ENCODE measurements around the gene BABAM2. TPM values are rescaled to one million over a fixed set of nuclear protein-coding genes. Genes with fewer than 3 reads are reported as not detected.

BABAM2 gene
- total RNA-seq, 1 donor, result 38.4 TPM

GRCh38 chr2:28119631-28120030 is 229.1 kb downstream of the BABAM2 start:
- H3K27me3 ChIP-seq (ENCODE audit: insufficient read depth, low read length), result no peaks in the 10 kb centered on the region
- H3K9me3 ChIP-seq (ENCODE audit: low read depth, low read length), result no peaks in the 10 kb centered on the region
- peaks cover 7% of the 10 kb centered on the region for H3K4me1 ChIP-seq (ENCODE audit: insufficient read depth, low read length)
- no peak overlapping the region for H3K4me3 ChIP-seq (ENCODE audit: low read length)

GRCh38 chr2:28128281-28128950 is 237.9 kb downstream of the BABAM2 start:
- Histone ChIP-seq H3K9me3 (ENCODE audit: low read depth, low read length) (no peaks in the 10 kb centered on the region), H3K27me3 (ENCODE audit: insufficient read depth, low read length) (no peaks in the 10 kb centered on the region), H3K4me3 (ENCODE audit: low read length) (no peak overlapping the region), H3K4me1 (ENCODE audit: insufficient read depth, low read length) (no peaks in the 10 kb centered on the region)

- Histone ChIP-seq H3K4me1 (ENCODE audit: insufficient read depth, low read length) (peaks cover 5% of the 10 kb centered on the region), H3K27me3 (ENCODE audit: insufficient read depth, low read length) (no peaks in the 10 kb centered on the region), H3K9me3 (ENCODE audit: low read depth, low read length) (no peaks in the 10 kb centered on the region), H3K4me3 (ENCODE audit: low read length) (no peak overlapping the region)
Observed at GRCh38 chr2:28129955-28130695, 239.6 kb downstream of the BABAM2 start.

- Histone ChIP-seq H3K4me3 (ENCODE audit: low read length) (no peak overlapping the region), H3K27me3 (ENCODE audit: insufficient read depth, low read length) (no peaks in the 10 kb centered on the region), H3K4me1 (ENCODE audit: insufficient read depth, low read length) (peaks cover 15% of the 10 kb centered on the region), H3K9me3 (ENCODE audit: low read depth, low read length) (no peaks in the 10 kb centered on the region)
Observed at GRCh38 chr2:28133778-28134177, 243.2 kb downstream of the BABAM2 start.

DNA sequence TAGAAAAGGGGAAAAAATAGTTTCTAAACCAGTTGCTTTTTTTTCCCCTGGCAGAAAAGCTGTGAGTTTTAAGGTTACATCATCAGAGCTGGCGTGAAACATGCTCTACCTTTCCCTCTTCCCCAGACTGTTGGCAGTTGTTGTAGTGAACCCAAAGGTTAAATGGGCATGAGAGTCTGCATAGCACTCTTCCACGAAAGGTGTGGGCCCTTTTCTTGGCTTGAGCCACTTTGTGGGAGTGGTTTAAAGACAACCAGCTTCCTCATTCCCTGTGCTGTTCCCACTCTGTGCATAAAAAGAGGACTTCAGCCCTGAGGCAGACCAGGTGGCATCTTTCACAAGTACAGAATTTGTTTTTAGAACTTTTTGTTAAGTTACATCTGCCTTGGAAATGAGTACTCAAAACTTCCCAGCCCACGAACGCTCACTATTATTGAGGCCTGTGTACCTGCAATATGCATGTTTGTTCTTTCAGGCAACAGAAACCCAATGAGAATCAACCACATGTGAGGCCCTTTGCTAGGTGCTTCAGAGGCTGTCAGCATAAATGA is 243.8 kb downstream of the BABAM2 start:
- no peaks in the 10 kb centered on the region for H3K27me3 ChIP-seq (ENCODE audit: insufficient read depth, low read length)
- no peaks in the 10 kb centered on the region for H3K9me3 ChIP-seq (ENCODE audit: low read depth, low read length)
- no peak overlapping the region for H3K4me3 ChIP-seq (ENCODE audit: low read length)
- H3K4me1 ChIP-seq (ENCODE audit: insufficient read depth, low read length), result peaks cover 15% of the 10 kb centered on the region

DNA sequence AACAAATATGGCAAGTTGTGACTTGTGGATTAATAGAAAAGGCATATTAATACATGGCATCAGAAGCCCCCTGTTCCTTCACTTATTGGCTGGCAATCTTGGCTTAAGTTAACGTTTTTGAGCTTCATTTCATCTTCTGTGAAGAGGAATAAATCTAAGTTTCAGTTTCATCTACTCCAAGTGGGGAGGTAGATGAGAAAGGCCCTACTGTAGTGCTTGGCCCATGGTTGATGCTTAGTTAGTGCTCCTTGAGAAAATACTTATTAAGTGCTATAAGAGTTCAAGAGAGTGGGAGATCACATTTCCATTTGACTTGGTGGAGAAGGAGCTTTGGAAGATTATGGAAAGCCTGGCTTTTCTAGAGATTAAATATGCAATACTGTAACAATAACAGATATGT is 244.3 kb downstream of the BABAM2 start:
- no peaks in the 10 kb centered on the region for H3K27me3 ChIP-seq (ENCODE audit: insufficient read depth, low read length)
- H3K4me3 ChIP-seq (ENCODE audit: low read length), result no peak overlapping the region
- peaks cover 15% of the 10 kb centered on the region for H3K4me1 ChIP-seq (ENCODE audit: insufficient read depth, low read length)
- no peaks in the 10 kb centered on the region for H3K9me3 ChIP-seq (ENCODE audit: low read depth, low read length)

DNA sequence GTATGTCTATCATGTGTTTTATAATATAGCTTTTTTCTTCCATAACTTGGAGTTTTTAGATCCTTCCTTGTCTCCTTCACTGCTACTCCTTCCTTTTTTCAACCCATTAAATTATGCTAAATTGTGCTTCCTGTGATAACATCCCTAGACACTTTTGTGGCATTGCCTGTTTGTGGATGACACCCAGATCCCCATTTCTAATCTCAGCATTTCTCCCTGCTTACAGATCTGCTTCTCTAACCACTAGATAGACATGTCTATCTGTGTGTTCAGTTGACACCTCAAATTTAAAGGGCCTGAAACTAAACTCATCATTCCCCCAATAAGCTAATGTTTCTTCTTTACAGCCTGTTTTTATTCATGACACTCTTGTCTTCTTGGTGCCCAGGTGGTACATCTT is 244.8 kb downstream of the BABAM2 start:
- no peaks in the 10 kb centered on the region for H3K9me3 ChIP-seq (ENCODE audit: low read depth, low read length)
- no peak overlapping the region for H3K4me3 ChIP-seq (ENCODE audit: low read length)
- peaks cover 15% of the 10 kb centered on the region for H3K4me1 ChIP-seq (ENCODE audit: insufficient read depth, low read length)
- H3K27me3 ChIP-seq (ENCODE audit: insufficient read depth, low read length), result no peaks in the 10 kb centered on the region

DNA sequence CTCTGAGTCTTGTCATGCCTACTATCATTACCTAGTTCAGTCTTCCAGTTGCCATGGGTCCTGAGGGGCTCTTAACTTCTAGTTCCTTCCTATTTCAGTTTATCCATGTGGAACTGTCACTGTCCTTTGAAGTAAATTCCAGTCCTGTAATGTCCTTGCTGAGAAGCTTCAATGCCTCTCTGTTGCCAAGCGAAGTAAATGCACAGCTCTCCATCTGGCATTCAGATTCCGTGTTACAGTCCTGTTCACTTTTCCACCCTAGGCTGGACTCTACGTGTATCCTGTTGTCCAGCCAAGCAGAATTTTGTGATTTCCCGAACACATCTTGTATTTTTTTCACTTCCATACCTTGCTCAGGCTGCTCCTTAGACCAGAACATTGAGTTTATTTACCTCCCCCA is 245.3 kb downstream of the BABAM2 start:
- Histone ChIP-seq H3K4me1 (ENCODE audit: insufficient read depth, low read length) (peaks cover 15% of the 10 kb centered on the region), H3K9me3 (ENCODE audit: low read depth, low read length) (no peaks in the 10 kb centered on the region), H3K4me3 (ENCODE audit: low read length) (no peak overlapping the region), H3K27me3 (ENCODE audit: insufficient read depth, low read length) (no peaks in the 10 kb centered on the region)

DNA sequence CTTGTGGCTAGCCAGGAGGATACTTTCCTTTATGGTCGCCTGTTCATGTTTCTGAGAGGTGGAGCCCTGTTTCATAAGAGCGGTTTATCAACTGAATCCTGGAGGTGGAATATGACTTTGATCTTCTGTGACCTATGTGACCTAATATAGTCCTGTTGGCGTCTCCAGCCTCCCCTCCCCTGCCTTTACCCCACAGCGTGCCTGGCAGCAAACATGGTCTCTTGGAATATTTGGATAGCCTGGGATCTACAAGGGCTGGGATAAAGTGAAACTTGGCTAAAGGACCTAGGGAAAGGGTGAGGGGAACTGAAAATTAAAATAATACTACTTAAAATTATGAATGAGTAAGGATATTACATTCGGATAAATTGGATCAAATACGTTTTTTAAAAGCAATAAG is 246.0 kb downstream of the BABAM2 start:
- Histone ChIP-seq H3K27me3 (ENCODE audit: insufficient read depth, low read length) (no peaks in the 10 kb centered on the region), H3K9me3 (ENCODE audit: low read depth, low read length) (no peaks in the 10 kb centered on the region), H3K4me1 (ENCODE audit: insufficient read depth, low read length) (peaks cover 15% of the 10 kb centered on the region), H3K4me3 (ENCODE audit: low read length) (no peak overlapping the region)

DNA sequence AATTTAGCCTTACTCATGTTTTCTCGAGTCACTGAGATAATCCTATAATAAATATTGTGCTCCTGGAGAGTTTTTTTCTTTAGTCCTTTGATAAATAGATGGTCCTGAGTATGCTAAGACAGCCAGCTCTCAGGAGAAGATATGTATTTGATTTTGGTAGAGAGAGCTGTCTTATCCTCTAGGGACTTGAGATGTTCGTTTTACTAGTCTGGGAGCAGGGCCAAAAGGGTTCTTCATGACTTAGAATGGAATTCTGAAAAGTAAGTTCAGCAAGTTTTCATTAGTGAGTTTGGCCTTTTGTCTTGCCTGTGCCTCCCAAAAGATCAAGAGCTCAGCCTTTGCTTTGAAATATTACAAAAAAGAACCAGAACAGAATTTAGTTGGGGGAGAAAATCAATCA is 246.7 kb downstream of the BABAM2 start:
- Histone ChIP-seq H3K4me3 (ENCODE audit: low read length) (no peak overlapping the region), H3K4me1 (ENCODE audit: insufficient read depth, low read length) (peaks cover 15% of the 10 kb centered on the region), H3K9me3 (ENCODE audit: low read depth, low read length) (no peaks in the 10 kb centered on the region), H3K27me3 (ENCODE audit: insufficient read depth, low read length) (no peaks in the 10 kb centered on the region)

GRCh38 chr2:28142386-28142785 is 251.9 kb downstream of the BABAM2 start:
- H3K4me3 ChIP-seq (ENCODE audit: low read length), result no peak overlapping the region
- H3K4me1 ChIP-seq (ENCODE audit: insufficient read depth, low read length), result no peaks in the 10 kb centered on the region
- no peaks in the 10 kb centered on the region for H3K9me3 ChIP-seq (ENCODE audit: low read depth, low read length)
- H3K27me3 ChIP-seq (ENCODE audit: insufficient read depth, low read length), result no peaks in the 10 kb centered on the region

DNA sequence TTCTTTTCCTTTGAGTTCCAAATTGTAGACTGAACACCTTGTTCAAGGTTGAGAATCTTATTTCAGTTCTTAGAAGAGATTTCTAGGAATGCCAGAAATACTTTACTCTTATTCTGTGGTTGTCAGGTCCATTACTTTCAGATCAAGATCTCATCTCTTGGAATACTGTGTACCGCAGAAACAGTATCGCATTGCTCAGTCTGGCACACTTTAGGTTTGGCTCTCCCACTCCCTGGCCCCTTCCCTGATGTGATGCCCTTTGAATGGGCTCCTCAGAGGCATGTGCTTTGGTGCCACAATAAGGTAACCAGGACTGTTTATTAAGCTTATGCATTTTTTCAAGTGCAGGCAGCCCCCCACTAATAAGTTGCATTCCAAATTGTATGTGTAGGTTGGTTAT is 257.5 kb downstream of the BABAM2 start:
- no peak overlapping the region for H3K4me3 ChIP-seq (ENCODE audit: low read length)
- H3K27me3 ChIP-seq (ENCODE audit: insufficient read depth, low read length), result no peaks in the 10 kb centered on the region
- no peaks in the 10 kb centered on the region for H3K9me3 ChIP-seq (ENCODE audit: low read depth, low read length)
- H3K4me1 ChIP-seq (ENCODE audit: insufficient read depth, low read length), result no peaks in the 10 kb centered on the region

DNA sequence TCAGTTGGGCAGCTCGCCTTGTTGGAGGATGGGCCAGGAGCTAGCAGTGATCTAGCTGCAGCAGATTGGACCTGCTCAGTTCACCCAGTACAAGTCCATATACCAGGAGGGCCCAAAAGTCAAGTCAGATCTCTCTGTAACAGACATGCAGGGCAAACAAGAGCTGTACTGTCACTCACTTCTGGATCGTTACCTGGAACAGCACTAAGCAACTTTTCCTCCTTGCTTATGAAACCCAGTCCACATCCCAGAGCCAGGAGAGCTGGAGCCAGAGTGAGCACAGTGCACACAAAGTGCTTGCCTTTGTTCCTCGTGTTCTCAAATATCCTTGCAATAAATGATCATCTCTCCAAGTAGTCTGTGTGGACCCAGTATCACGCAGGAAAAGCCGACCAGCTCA is 258.0 kb downstream of the BABAM2 start:
- H3K4me3 ChIP-seq (ENCODE audit: low read length), result no peak overlapping the region
- H3K9me3 ChIP-seq (ENCODE audit: low read depth, low read length), result no peaks in the 10 kb centered on the region
- H3K4me1 ChIP-seq (ENCODE audit: insufficient read depth, low read length), result no peaks in the 10 kb centered on the region
- H3K27me3 ChIP-seq (ENCODE audit: insufficient read depth, low read length), result no peaks in the 10 kb centered on the region

GRCh38 chr2:28150236-28150915 is 259.8 kb downstream of the BABAM2 start:
- Histone ChIP-seq H3K9me3 (ENCODE audit: low read depth, low read length) (peaks cover 1% of the 10 kb centered on the region), H3K4me1 (ENCODE audit: insufficient read depth, low read length) (no peaks in the 10 kb centered on the region), H3K4me3 (ENCODE audit: low read length) (no peak overlapping the region), H3K27me3 (ENCODE audit: insufficient read depth, low read length) (no peaks in the 10 kb centered on the region)

GRCh38 chr2:28150994-28151393 is 260.5 kb downstream of the BABAM2 start:
- H3K4me3 ChIP-seq (ENCODE audit: low read length), result no peak overlapping the region

More at GRCh38 chr2:28150994-28151393, 260.5 kb downstream of the BABAM2 start:
- Histone ChIP-seq H3K9me3 (ENCODE audit: low read depth, low read length) (peaks cover 8% of the 10 kb centered on the region), H3K4me1 (ENCODE audit: insufficient read depth, low read length) (no peaks in the 10 kb centered on the region), H3K27me3 (ENCODE audit: insufficient read depth, low read length) (no peaks in the 10 kb centered on the region)

All from mononuclear cell (primary cell).